Ovary (tissue), 9 donors: Measurements from ENCODE around the gene HHIPL1. TPM values are rescaled to one million over a fixed set of nuclear protein-coding genes. Genes with fewer than 3 reads are reported as not detected.

Experiments
- DNase-seq, 5 donors: peaks; one replicate each; pipeline ENCODE4 v3.0.0-alpha.2; 2019 to 2020
- H3K27ac ChIP-seq, 2 donors: fragments of 200-600 bp; one replicate each; pipeline versions ENCODE4 v1.5.1 to v1.8.0; 2019 to 2022
- H3K27me3 ChIP-seq: fragments of 200-600 bp; one replicate; pipeline ENCODE4 v1.8.0; 2022
- H3K36me3 ChIP-seq: fragments of 200-600 bp; sonication (generic); one replicate; pipeline ENCODE4 v1.5.1; 2019
- H3K4me1 ChIP-seq: one replicate; pipeline ENCODE4 v1.8.1; 2013; ENCODE audit warnings: mild to moderate bottlenecking, moderate library complexity; ENCODE audit not compliant: insufficient read depth
- H3K4me3 ChIP-seq: fragments of 200-600 bp; sonication (generic); one replicate; pipeline ENCODE4 v1.5.1; 2017
- H3K9me3 ChIP-seq, 2 donors: fragments of 200-600 bp in 1 of 2; sonication (generic) in 1 of 2; one replicate each; pipeline versions ENCODE4 v1.5.1 to v1.8.1; 2013 to 2019; ENCODE audit warnings: mild to moderate bottlenecking in 1 of 2, moderate library complexity in 1 of 2
- EP300 ChIP-seq: sonication (generic); formaldehyde crosslinking; IDR thresholded peaks from one replicate; pipeline ENCODE4 v1.6.1; 2017; ENCODE audit warnings: antibody characterized with exemption
- POLR2A ChIP-seq: fragments of 450-650 bp; IDR thresholded peaks from one replicate; pipeline ENCODE4 v1.6.1; 2017; ENCODE audit warnings: antibody characterized with exemption, mild to moderate bottlenecking, moderate library complexity
- WGBS, 3 donors: extraction: QIAGEN DNeasy Blood & Tissue Kit in 1 of 3; methylation state at CpG; one replicate each; pipeline versions ENCODE4 v1.1.5 to v1.1.7; 2013 to 2017; 5-methylcytosine and 5-hydroxymethylcytosine counted together
- intact Hi-C, 4 donors: fragments of 100-400 bp; cut with DNase I; formaldehyde crosslinking; loops; one replicate each; pipeline versions ENCODE4 v1.11.0 to v1.15.1; 2022 to 2023
- polyA plus RNA-seq, 2 donors: library from polyadenylated mRNA; stranded (reverse); fragments of 200-250 nt in 1 of 2; fragments of 350-450 nt in 1 of 2; fragmentation: Illumina TruSeq in 1 of 2; extraction: RNeasy Lipid Tissue Mini Kit (QIAGEN cat#74804) in 1 of 2; gene quantifications; one replicate each; pipeline ENCODE4 v1.2.3, GENCODE V29; 2013 to 2014
- total RNA-seq, 7 donors: library from RNA; depleted of rRNA in 2 of 7; stranded (reverse); fragments of >200 nt in 2 of 7; fragmentation: NEBNext Ultra II Directional in 3 of 7; extraction: Animal tissue kit (Norgen Biotek cat#: 25700) in 3 of 7; gene quantifications; one replicate each; pipeline versions ENCODE4 v1.1.0 to v1.2.4, GENCODE V29; 2016 to 2023
- TF ChIP-seq, protein P1 (sequence below), 3 donors: fragments of 450-650 bp in 2 of 3; fragments of 200-600 bp in 1 of 3; IDR thresholded peaks; one replicate each; pipeline versions ENCODE4 v1.5.1 to v1.8.0; 2016 to 2022; ENCODE audit warnings: antibody characterized with exemption in 3 of 3, mild to moderate bottlenecking in 1 of 3
- donor health status: DM: no; HTN: no; CAD: no; lungs with moderate emphysema.
- donor health status: DM: no; HTN: no; CAD: no.
- donor health status: Bipolar disorder and iron deficiency.
- donor health status: DM: yes; HTN: yes; CAD: no.
- donor health status: DM: no; HTN: no; CAD: no.
- donor health status: DM: yes; HTN: yes; CAD: no.

Gene HHIPL1
- total and polyA plus RNA-seq, 9 donors, result 0.48 to 3.8 (median 2.1) TPM

DNA sequence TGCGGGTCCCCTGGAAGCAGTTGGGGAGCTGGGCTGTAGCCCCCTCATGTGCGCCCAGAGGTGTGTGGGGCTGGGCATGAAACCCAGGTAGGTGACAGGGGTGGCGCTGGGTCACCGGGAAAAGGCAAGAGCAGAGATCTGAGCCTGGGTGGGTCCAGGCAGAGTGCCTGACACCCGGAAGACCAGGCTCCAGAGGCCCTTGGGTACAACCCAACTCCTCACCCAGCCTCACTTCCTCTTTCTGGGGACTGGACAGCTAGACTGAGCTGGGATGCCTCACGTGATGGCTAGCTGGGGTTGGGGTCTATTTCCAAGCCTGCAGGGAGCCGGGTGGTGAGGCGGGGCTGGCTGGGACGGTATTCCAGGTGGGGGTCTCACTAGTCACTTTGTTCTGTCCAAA lies 22.9 kb downstream of the HHIPL1 start:
- DNase-seq, result no peak
- 89 to 92% (median 91%) methylated on average over 8 to 9 of the region's 9 CpGs for WGBS, 3 donors
- no peak overlapping the region for H3K4me3 ChIP-seq

DNA sequence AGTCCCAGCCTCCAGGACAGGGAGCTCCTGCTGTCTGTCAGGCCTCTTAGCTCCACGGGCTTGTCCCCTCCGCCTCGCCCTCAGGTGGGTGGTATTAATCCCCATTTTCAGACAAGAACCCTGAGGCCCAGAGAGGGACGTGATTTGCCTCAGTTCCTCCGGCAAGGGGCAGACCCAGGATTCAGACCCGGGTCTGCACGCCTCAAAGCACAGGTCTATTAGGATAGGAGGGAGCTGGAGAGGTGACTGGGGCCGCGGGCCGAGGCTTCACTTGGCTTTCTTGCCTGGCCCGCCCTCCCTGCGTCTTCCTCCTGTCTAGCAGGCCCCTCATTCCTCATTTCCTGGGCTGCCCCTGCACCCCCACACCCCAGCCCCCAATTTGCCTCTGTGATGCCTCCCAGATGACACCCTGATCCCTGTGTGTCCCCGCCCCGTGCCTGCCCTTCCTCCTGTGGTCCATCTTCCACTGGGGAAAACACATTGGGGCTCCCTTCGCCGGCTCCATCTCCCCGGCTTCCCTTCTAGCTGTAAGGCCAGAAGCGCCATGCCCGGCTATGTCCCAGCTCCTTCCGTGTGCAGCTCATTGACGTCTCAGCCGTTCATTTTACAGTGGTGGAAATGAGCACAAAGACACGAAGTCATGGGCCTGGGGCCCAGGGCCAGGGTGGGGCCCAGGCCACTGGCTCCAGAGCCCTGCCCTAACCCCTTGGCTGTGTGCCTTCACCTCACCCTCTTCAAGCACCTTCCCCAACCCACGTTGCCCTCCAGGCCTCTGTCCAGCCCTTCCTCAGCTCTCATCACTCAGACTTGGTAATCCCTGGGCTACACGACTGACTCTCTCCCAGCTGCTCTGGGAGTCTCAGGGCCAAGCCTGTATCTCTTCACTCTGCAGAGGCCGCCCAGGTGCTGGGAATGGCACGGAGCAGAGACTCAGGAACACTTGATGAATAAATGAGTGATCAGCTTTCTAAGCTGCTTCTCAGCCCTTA lies 23.7 kb downstream of the HHIPL1 start:
- H3K27ac ChIP-seq, result no peak overlapping the region
- no peak overlapping the region for H3K4me3 ChIP-seq
- intact Hi-C loops, result no loop called here
- 86 to 88% (median 87%) methylated on average over 27 of the region's 27 CpGs for WGBS, 3 donors
- TF ChIP-seq, protein P1, sequence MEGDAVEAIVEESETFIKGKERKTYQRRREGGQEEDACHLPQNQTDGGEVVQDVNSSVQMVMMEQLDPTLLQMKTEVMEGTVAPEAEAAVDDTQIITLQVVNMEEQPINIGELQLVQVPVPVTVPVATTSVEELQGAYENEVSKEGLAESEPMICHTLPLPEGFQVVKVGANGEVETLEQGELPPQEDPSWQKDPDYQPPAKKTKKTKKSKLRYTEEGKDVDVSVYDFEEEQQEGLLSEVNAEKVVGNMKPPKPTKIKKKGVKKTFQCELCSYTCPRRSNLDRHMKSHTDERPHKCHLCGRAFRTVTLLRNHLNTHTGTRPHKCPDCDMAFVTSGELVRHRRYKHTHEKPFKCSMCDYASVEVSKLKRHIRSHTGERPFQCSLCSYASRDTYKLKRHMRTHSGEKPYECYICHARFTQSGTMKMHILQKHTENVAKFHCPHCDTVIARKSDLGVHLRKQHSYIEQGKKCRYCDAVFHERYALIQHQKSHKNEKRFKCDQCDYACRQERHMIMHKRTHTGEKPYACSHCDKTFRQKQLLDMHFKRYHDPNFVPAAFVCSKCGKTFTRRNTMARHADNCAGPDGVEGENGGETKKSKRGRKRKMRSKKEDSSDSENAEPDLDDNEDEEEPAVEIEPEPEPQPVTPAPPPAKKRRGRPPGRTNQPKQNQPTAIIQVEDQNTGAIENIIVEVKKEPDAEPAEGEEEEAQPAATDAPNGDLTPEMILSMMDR (IDR thresholded peaks at IDR 0.05), result no peak
- TF ChIP-seq POLR2A (no peak), EP300 (no peak)
- H3K27me3 ChIP-seq, result no peaks in the 10 kb centered on the region
- H3K4me1 ChIP-seq, result no peaks in the 10 kb centered on the region
- DNase-seq, result no peak
- H3K9me3 ChIP-seq, result no peaks in the 10 kb centered on the region
- H3K36me3 ChIP-seq, result no peaks in the 10 kb centered on the region

More for the DNA sequence above, 22.9 kb downstream of the HHIPL1 start:
- H3K27ac ChIP-seq, result no peak overlapping the region
- TF ChIP-seq, protein P1 (IDR thresholded peaks at IDR 0.05), result no peak
- TF ChIP-seq POLR2A (no peak), EP300 (no peak)
- intact Hi-C loops, result no loop called here
- H3K27me3 ChIP-seq, result no peaks in the 10 kb centered on the region
- no peaks in the 10 kb centered on the region for H3K9me3 ChIP-seq
- no peaks in the 10 kb centered on the region for H3K36me3 ChIP-seq
- no peaks in the 10 kb centered on the region for H3K4me1 ChIP-seq

DNA sequence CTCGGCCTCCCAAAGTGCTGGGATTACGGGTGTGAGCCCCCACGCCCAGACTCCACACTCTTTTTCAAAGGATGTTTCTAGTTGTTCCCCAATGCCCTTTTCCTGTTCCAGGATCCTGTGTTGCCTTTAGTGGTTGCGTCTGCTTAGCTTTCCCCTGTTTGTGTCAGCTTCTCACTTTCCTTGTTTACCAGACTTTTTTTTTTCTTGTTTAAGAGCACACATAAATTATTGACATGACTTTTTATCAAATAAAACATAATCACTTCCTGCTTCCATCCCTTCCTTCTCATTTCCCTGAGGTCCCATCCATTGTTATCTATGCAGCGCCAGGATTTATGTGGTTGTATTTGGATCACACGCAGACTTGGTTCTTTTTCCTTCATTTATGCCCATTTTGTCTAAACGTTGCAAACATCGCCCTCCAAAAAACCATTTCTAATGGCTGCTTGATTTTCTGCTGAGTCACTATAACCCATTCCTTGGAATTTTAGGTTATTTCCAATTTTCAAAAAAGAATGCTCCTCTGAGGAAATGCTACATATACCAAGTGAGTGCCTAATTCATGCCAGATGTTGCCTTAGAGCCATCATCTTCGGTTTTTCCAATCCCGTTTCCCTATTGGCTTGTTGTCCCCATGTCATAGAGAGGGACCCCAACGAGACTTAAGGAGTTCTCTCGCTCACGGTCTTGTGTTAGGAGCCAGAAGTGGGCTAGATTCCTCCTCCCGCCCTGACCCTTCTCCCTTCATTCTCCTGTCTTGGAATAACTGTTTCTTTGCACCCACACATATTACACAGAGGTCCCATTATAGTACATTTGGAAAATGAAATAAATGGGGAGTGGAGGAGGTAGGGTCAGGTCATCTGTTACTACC lies 25.7 kb downstream of the HHIPL1 start:
- H3K4me1 ChIP-seq, result no peaks in the 10 kb centered on the region
- intact Hi-C loops, result no loop called here
- H3K27ac ChIP-seq, result no peak overlapping the region
- H3K4me3 ChIP-seq, result no peak overlapping the region
- H3K27me3 ChIP-seq, result no peaks in the 10 kb centered on the region
- H3K9me3 ChIP-seq, result no peaks in the 10 kb centered on the region
- no peak for DNase-seq
- TF ChIP-seq POLR2A, result no peak
- TF ChIP-seq, protein P1 (IDR thresholded peaks at IDR 0.05), result no peak
- TF ChIP-seq EP300, result no peak
- 82 to 84% (median 83%) methylated on average over 14 of the region's 14 CpGs for WGBS, 3 donors
- no peaks in the 10 kb centered on the region for H3K36me3 ChIP-seq
